DMS 273 (cell line): ENCODE data around the gene KPNA3.
"Not testable (repeated sequence)": the region's sequence is repeated elsewhere in the genome, so short reads cannot be mapped to it uniquely, and the experiment has no call there.

ENCODE experiments used
- DNase-seq: peaks from one replicate; lab custom pipeline; 2025; ENCODE audit not compliant: unreplicated experiment; lab: John Stamatoyannopoulos, UW

KPNA3 gene

GRCh38 chr13:49792550-49793324 lies at the start of gene KPNA3:
Gene KPNA3 (minus strand): TSS chr13:49792682. CDS start chr13:49792506, 176 bp downstream.
- peak; percentile 97 for DNase-seq

GRCh38 chr13:49841964-49842363 lies 49.5 kb upstream of the KPNA3 start:
- DNase-seq, result no peak

GRCh38 chr13:49840675-49841074 lies 48.2 kb upstream of the KPNA3 start:
- DNase-seq, result peak; percentile 66

- peak; percentile 81 for DNase-seq
These were observed 47.8 kb upstream of the KPNA3 start for GRCh38 chr13:49840266-49840665.

GRCh38 chr13:49838989-49839388 lies 46.5 kb upstream of the KPNA3 start:
- DNase-seq, result peak; percentile 8

GRCh38 chr13:49836516-49836915 lies 44.0 kb upstream of the KPNA3 start:
- peak; percentile 60 for DNase-seq

GRCh38 chr13:49833402-49833801 lies 40.9 kb upstream of the KPNA3 start:
- DNase-seq, result no peak

GRCh38 chr13:49831455-49831854 lies 39.0 kb upstream of the KPNA3 start:
- no peak for DNase-seq

- no peak for DNase-seq
These were observed 38.2 kb upstream of the KPNA3 start for GRCh38 chr13:49830721-49831120.

- no peak for DNase-seq
These were observed 37.2 kb upstream of the KPNA3 start for GRCh38 chr13:49829715-49830114.

GRCh38 chr13:49828453-49828852 lies 36.0 kb upstream of the KPNA3 start:
- peak; percentile 28 for DNase-seq

GRCh38 chr13:49827891-49828290 lies 35.4 kb upstream of the KPNA3 start:
- DNase-seq, result no peak

GRCh38 chr13:49827336-49827735 lies 34.9 kb upstream of the KPNA3 start:
- no peak for DNase-seq

GRCh38 chr13:49821216-49822009 lies 28.9 kb upstream of the KPNA3 start:
- DNase-seq, result peak; percentile 30

GRCh38 chr13:49820591-49821215 lies 28.2 kb upstream of the KPNA3 start:
- DNase-seq, result no peak

- not testable (repeated sequence) for DNase-seq
These were observed 23.6 kb upstream of the KPNA3 start for GRCh38 chr13:49816047-49816446.

GRCh38 chr13:49814551-49815270 lies 22.2 kb upstream of the KPNA3 start:
- DNase-seq, result no peak

- DNase-seq, result no peak
These were observed 20.3 kb upstream of the KPNA3 start for GRCh38 chr13:49812812-49813211.

- no peak for DNase-seq
These were observed 19.0 kb upstream of the KPNA3 start for GRCh38 chr13:49811527-49811908.

GRCh38 chr13:49810567-49811526 lies 18.4 kb upstream of the KPNA3 start:
- no peak for DNase-seq
